CD4-positive, alpha-beta T cell treated with Interleukin-4 for 1 hour (primary cell): Measurements from ENCODE around the gene DTX2.
A peak's percentile ranks its signal among the peaks of the same experiment; 100 is the strongest.
"Not testable (repeated sequence)": the region's sequence is repeated elsewhere in the genome, so short reads cannot be mapped to it uniquely, and the experiment has no call there.

Source experiments
- DNase-seq, 2 donors: peaks; one replicate each; pipeline ENCODE4 v3.0.0-alpha.2; 2020 to 2022

DTX2 gene

DNA sequence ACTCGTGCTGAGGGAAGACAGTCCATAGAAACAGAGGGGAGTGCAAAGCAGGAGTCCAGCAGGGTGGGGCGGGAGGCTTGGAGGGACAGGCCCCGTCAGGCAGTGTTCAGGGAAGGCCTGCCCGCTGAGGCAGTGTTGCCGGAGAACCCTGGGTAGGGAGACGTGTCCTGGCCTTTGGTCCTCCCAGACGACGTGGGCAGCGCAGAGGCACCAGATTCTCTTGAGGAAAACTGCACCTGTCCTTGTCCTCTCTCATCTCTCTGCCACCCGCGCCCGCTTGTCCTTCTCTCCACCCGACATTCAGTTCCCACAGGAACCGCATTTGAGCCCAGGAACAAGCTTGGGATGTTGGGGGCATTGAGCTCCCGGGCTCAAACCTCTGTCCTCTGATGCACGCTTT, 34.2 kb downstream of the DTX2 start:
- not testable (repeated sequence) for DNase-seq

DNA sequence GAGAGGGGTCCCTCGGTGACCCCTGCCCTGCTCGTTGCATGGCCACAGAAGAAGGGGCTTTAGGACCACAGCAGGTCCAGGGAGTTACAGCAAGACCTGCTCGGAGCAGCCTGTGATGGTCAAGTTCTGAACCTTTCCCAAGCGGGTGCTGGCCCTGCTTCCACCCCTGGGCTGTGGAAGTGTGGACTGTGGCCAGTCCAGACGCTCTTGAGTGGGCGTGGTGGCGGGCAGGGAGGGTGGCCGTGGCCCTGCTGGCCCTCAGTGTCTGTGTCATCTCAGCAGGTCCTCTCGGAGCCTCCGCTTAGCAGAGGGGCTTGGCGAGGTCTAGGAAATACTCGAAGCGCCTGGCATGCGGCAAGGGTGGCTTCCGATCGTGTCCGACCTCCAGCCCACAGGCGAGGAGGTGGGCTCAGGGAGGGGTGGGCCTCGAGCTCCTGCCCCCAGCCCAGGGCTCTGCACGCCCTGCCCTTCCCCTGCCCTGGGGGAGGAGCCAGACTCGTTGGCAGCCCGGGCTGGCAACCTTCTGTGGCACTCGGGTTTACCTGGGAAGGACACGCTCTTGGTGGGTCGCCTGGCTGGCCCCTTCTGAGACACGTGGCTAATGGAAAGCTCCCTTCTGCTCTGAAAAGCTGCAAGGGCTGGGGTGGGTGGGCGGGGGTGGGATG, 36.5 kb downstream of the DTX2 start:
- not testable (repeated sequence) for DNase-seq

DNA sequence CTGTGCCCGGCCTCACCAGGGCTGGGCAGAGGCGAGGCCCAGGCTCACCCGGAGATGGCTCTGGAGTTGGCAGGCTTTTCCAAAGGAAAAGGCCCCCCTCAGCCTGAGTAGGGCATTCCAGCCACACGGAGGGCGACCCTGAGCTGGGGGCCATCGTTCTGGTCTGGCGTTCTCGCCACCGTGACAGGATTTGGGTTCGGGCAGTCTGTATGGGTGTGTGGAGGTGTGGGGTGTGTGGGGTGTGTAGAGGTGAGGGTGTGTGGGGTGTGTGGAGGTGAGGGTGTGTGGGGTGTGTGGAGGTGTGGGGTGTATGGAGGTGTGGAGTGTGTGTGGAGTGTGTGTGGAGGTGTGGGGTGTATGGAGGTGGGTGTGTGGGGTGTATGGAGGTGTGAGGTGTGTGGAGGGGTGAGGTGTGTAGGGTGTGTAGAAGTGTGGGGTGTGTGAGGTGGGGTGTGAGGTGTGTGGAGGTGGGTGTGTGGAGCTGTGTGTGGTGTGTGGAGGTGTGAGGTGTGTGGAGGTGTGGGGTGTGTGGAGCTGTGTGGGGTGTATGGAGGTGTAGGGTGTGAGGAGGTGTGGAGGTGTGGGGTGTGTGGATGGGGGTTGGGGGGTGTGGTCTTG, 37.2 kb downstream of the DTX2 start:
- DNase-seq = not testable (repeated sequence)

DNA sequence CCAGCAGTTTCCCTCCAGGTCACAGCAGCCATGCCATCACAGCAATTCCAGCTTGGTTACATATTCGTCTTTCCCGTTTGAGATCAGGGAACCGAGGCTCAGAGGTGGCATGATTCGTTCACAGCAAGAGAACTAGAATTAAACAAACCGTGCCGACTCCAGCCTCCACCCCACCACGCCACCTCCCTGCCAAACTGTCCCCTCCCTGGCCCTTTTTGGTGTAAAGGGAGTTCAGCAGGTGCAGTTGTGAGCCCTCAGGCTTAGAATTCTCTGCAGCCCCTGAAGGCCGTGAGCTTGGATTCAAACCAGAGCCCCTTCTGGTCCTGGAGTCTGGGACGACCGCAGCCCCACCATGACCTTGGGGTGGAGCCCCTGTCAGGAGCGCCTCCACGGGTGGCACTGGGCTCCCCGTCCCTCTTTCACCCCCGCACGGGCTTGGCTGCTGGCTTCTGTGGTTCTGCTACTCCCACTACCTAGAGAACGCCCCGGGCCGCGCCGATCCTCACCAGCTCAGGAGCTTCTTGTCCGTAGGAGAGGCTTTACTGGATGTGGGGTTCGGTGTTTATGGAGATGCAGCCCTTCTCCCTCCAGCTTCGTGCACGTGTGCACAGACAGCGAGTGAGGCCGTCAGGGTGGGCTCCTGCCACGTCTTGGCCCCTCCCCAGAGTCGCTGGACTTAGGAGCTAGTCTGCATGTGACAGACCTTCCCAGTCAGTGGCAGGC, 37.9 kb downstream of the DTX2 start:
- not testable (repeated sequence) for DNase-seq

DNA sequence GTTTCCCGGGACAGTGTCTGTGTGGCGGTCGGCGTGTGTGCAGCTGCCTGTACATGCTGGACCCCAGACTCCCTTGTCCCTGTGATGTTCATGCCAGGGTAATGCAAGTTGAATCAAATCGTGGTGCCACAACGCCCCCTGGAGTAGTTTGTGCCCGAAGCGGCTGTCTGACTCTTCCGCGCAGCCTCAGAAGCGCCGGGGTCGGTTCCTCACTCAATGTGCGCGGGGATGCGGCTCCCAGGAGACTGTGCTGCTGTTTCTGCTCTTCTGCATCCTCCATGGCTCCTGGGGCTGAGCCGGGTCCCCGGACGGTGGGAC, 38.4 kb downstream of the DTX2 start:
- not testable (repeated sequence) for DNase-seq

DNA sequence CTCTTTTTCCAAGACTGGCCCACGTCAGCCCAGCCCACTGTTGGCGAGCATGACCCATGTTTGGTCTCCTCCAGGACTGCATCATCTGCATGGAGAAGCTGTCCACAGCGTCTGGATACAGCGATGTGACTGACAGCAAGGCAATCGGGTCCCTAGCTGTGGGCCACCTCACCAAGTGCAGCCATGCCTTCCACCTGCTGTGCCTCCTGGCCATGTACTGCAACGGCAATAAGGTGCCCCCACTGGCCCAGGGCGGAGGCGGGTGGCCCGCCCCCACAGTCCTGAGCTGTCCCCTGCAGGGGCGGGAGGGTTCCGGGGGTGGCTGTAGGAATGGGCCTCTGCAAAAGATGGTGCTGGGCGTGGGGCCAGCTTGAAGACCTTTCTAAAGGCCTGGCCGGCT, 40.7 kb downstream of the DTX2 start:
- not testable (repeated sequence) for DNase-seq

DNA sequence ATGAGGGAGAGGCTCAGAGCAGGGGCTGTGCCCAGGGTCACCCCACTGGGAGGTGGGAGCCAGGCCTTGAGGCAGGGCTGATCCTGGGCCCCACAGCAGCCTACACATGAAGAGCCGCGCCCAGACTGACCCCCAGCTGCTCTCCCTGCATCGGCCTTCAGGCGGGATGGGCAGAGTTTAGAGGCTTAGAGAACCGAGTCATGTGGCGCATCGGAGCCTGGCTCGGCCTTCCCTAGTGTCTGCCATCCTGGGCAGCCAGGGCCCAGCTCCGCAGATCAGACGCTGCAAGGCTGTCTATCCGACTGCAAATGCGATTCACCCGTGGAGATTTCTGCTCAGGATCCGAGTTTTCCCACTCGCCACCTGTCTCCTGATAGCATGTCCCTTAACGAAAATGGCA, 41.3 kb downstream of the DTX2 start:
- not testable (repeated sequence) for DNase-seq

DNA sequence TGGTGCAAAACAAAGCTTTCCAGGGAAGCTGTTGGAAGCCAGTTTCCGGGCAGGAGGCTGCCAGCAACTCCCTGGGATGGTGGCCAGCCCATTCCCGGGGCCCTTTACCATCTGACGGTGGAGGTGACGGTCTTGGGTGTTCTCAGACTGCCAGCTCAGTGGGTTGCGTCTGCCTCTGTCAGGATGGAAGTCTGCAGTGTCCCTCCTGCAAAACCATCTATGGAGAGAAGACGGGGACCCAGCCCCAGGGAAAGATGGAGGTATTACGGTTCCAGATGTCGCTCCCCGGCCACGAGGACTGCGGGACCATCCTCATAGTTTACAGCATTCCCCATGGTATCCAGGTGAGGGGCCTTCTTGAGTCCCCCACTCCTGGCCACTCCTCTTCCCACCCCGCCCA, 41.7 kb downstream of the DTX2 start:
- DNase-seq = not testable (repeated sequence)

DNA sequence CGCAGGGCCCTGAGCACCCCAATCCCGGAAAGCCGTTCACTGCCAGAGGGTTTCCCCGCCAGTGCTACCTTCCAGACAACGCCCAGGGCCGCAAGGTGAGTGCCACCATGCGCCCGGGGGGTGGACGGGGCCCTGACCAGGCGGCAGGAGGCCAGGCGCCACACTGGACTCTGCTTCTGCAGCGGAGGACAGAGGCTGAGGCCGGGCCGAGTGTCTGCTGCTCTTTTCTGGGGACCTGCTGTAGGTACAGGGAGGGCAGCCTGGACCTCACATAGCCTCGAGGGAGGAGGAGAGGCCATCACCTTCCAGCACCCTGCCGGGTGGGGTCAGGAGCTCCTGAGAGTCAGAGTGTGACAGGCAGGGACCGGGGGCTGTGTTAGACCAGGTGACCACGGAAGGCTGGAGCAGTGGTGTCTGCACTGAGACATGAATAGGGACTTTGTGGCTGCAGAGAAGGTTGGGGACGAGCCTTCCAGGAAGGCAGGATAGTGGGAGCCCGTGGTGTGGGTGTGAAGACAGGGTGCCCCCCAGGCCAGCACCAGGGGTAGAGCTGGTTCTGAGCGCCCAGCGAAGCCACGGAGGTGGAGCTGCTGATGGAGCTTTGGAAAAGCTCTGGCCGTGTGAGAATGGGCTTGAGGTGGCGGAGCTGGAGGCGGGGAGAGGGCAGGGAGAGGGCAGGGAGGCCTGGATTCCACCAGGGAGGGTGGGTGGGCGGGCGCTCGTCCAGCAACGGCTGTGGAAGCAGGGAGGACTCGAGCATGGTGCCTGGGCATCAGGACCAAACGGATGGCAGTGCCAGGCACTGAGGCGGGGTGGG, 43.0 kb downstream of the DTX2 start:
- not testable (repeated sequence) for DNase-seq

DNA sequence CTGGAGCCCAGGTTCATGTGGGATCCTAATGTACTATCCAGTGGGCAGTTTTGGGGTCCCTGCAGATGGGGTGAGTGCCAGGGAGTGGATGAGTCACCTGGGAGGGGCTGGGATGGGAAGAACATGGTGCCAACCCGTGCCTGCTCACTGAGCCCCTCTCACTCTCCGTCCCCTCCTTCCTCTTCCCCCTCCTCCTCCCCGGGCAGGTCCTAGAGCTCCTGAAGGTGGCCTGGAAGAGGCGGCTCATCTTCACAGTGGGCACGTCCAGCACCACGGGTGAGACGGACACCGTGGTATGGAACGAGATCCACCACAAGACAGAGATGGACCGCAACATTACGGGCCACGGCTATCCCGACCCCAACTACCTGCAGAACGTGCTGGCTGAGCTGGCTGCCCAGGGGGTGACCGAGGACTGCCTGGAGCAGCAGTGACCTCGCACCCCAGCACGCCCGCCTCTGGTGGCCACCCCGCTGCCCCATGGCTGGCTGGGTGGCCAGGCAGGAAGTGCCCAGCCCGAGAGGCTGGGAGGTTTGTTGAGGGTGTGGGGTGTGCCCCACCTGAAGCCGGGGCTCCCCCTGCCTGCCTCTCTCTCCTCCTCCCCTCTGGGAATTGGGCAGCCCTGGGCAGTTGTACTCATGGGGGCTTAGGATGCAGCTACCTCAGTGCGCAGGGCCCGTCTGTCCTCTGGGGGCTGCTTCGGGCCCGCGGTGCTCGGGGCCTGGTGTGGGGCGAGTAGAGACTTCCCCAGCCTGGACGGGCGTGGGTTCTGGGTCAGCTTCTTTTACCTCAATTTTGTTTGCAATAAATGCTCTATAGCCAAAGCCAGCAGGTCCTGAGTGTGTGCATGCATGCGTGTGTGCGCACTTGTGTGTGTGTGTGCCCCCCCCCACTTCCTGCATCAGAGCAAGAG, 43.9 kb downstream of the DTX2 start:
- no peak for DNase-seq

DNA sequence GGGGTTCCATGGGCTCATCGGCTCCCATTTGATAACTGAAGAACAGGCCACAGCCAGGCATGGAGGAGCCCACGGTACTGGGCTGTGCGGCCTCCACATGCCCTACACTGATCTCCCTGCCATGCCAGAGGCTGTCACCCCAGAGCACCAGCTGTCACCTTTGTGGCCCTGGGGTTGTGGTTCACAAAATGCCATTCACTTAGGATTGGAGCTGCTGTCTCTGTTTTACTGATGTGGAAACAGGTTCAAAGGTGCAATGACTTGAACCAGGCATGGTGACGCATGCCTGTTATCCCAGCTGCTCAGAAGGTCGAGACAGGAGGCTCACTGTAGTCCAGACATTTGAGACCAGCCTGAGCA, 44.6 kb downstream of the DTX2 start:
- DNase-seq = no peak

DNA sequence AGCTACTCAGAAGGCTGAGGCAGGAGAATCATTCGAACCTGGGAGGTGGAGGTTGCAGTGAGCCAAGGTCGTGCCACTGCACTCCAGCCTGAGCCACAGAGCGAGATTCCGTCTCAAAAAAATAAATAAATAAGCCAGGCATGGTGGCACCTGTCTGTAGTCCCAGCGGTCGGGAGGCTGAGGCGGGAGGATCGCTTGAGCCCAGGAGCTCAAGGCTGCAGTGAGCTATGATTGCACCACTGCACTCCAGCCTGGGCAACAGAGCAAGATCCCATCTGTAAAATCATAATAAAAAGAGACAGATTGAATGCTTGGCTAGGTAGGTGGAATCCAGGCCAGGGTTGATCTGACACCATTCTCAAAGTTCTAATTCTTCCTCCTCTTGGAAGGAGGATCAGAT, 45.1 kb downstream of the DTX2 start:
- DNase-seq = not testable (repeated sequence)

DNA sequence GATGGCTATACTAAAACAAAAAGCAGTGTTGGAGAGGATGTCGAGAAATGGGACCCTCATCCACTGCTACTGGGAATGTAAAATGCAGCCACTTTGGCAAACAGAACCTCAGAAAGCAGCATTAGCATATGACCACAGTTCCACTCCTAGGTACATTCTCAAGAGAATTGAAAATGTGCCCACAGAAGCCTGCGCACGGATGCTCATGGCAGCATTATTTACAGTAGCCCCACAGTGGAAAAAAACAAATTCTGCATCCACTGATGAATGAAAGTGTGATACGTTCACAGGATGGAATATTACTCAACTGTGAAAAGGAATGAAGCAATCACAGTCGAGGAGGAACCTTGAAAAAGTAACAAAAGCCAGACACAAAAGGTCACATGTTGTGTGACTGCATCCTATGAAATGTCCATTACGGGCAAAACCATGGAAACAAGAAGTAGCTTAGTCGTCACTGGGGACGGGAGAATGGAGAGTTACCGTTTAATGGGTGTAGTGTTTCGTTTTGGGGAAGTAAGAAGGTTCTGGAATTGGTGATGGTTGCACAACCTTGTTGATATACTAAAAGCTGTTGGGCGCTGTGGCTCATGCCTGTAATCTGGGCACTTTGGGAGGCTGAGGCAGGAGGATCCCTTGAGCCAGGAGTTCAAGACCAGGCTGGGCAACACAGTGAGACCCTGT, 46.4 kb downstream of the DTX2 start:
- peak; percentile 27 to 72 for DNase-seq

DNA sequence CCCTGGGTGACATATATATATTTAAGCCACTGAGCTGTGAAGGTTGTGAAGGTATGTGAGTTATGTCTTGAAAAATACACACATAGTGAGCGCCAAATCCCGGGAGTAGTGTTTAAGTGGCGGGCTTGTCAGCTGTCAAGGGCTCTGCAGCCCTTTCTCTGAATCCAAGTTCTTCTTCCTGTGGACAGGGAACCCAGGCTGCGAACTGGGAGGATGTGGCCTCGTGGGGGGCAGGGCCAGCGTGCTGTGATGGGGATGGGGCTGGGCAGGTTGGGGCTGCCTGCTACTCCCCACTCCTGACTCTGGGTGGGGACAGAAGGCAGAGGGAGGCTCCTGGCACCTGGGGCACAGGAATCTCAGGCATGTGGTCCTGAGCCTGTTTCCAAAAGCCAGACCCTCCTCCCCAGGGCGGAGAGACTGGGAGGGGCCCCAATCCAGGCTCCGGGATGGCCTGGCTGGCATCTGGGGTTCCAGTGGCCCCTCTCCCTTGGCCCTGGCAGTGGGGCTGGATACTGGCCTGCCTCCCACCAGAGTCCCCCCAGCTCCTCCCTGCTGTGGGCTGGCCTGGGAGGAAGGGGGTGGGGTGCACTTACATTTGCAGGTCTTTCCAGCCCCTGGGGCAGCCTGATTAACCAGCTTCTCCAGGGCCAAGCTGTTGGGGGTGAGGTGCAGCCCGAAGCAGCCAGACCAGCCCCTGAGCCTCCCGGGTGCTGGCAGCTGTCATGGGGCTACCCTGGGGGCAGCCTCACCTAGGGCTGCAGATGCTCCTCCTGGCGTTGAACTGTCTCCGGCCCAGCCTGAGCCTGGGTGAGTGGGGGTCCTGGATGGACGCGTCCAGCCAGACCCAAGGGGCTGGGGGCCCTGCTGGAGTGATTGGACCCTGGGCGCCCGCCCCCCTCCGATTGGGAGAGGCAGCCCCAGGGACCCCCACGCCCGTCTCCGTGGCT, 48.7 kb downstream of the DTX2 start, which contains the start of gene UPK3B:
Gene UPK3B (plus strand): TSS at position 622 of the 947 bp plus-strand sequence. CDS start 101 bp downstream, at position 723.
- DNase-seq = no peak

DNA sequence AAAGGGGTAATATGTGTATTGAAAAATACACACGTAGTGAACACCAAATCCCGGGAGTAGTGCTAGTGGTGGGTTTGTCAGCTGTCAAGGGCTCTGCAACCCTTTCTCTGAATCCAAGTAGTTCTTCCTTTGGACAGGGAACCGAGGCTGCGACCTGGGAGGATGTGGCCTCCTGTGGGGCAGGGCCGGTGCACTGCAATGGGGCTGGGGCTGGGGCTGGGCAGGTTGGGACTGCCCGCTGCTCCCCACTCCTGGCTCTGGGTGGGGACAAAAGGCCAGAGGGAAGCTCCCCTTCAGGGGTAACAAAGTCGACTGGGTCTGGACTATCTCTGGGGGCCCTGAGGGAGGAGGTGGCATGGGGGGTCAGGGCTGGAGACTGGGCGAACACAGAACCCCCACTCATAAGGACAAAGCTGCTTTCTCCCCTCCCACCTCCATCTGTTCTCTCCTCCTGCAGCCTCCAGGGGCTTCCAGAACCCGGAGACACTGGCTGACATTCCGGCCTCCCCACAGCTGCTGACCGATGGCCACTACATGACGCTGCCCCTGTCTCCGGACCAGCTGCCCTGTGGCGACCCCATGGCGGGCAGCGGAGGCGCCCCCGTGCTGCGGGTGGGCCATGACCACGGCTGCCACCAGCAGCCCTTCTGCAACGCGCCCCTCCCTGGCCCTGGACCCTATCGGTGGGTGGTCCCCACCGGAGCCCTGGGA, 49.8 kb downstream of the DTX2 start:
- not testable (repeated sequence) for DNase-seq

DNA sequence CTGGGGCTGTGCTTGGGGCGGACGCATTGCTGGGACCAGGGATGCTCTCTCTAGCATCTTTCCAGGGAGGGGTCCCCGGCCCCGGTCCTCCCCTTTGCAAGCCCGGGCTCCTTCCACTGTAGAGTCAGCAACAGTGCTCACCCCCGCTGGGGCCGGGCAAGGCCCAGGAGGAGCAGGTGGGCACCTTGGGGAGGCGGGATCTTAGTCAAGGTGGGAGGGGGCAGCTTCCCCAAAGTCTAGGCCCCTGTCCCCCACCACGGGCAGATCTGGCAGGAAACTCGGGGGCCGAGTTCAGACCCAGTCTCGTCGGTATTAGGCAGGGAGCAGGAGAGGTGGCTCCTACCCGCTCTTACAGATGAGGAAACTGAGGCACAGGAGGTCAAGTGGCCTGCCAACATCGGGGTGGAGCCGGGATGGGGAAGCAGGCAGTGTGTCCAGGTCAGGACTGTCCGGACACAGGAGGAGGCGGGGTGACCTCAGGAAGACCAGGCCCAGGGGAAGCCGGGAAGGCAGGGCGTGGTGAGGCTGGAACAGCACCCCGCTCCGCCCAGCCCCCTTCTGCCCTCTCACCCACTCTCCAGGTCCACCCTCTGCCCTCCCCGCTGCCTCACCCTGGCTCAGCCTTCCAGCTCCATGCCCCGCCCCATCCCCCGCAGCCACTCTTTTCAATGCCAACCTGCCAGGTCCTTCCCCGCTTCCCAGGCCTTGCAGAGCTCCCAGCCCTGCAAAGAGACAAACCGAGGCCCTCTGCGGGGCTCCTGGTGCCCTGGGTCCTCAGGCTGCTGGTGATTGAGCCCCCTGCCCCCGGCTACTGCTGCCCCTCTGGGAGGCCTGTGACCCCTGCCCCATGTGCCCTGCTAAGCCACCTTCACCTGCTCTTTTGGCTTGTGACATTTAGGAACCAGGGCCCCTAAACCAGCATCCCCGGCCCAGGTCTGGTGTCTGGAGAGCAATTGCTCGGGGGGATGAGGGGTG, 50.7 kb downstream of the DTX2 start:
- DNase-seq = not testable (repeated sequence)

DNA sequence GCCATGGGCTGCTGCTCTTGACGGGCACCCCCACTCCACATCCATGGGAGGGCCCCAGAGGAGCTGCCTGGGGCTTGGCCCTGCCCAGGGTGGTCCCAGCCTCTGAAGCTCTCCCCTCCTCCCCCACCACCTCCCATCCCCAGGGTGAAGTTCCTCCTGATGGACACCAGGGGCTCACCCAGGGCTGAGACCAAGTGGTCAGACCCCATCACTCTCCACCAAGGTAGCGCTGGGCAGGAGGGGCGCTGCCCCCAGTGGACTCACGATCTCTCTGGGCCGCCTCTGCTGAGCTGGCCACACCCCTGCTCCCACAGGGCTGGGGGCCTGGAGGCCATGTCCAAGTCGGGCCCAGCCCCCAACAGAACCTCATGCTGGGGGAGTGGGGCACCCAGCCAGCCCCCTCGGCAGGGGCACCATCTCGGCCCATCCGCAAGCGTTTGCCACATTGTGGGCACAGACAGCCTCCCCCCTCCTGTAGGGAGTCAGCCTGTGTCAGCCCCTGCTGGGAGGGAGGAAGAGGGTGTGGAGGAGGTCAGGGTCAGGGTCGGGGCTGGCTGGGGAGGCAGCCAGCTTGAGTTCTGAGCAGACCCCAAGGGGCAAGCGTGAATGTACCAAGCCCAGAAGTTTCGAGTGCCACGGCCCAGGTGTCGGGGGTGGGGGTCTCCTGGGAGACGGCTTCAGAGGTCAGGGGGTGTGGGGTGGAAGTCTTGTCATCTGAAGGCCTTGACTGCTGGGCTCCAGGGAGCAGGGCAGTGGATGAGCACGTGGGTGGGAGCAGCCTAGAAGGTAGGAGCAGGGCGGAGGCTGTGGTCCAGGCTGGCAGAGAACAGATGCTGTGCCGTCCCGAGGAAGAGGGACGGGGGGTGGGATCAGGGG, 51.7 kb downstream of the DTX2 start:
- no peak for DNase-seq
